ENCODE measurements around the gene LRRC32. TPM values are rescaled to one million over a fixed set of nuclear protein-coding genes. Genes with fewer than 3 reads are reported as not detected.

The LRRC32 gene
- total RNA-seq, 1 experiment from 2014 or later, result 0.15 TPM

DNA sequence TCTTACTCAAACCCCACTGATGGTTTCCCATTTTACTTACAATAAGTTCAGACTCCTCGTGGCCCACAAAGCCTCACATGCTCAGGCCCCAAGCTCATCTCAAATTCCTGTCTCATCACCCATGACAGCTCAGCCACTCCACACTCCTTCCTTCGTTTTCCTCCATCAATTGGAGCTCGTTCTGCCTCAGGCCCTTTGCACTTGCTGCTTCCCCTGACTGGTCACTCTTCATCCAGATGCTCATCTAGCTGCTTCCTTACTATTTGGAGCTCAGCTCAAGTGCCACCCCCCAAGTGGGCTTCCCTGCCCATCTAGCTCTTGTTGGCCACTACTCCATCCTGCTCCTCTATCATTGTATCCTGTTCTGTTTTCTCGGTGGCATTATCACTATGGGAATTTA lies 46.8 kb upstream of the LRRC32 start:
- ATAC-seq, result no peak
- H3K27ac ChIP-seq (ENCODE audit: low read length), result no peak overlapping the region
- ChIA-PET CTCF (interaction anchor here (0.6 kb wide), 1 partner anchor 374 kb away, joined by 3 read pairs; no protein-coding TSS in a partner anchor), POLR2A (no interaction called here)
- H3K9me3 ChIP-seq (ENCODE audit: control insufficient read depth, insufficient read depth, low read depth, low read length), result no peaks in the 10 kb centered on the region
- no peaks in the 10 kb centered on the region; the same call in 1 of the 2 replicates for H3K27me3 ChIP-seq (ENCODE audit: control insufficient read depth, insufficient read depth, low read length)
- H3K36me3 ChIP-seq (ENCODE audit: control insufficient read depth, insufficient read depth, low read length), result no peaks in the 10 kb centered on the region
- in situ Hi-C loops (cut with HindIII; ENCODE audit: low pct_unique_long_range_greater_than_20kb, low sequenced_read_pairs) (no loop called here), intact Hi-C loops (cut with micrococcal nuclease; ENCODE audit: unreplicated experiment) (no loop called here)
- BruUV-seq (replicated peaks), result no TSS peak
- no peak for TF ChIP-seq SIN3A (IDR thresholded peaks at IDR 0.05; ENCODE audit: borderline replicate concordance, insufficient read depth, low read depth, low read length)
- TF ChIP-seq POLR2AphosphoS5 (IDR thresholded peaks at IDR 0.05; ENCODE audit: low read depth, low read length), result no peak
- no peaks in the 10 kb centered on the region for H3K4me1 ChIP-seq (ENCODE audit: control insufficient read depth, insufficient read depth, low read length)
- DNase-seq (ENCODE audit: low read depth, low spot score), result no peak
- H3K4me3 ChIP-seq (ENCODE audit: low read depth in 2 of 2, low read length in 2 of 2), result no peak overlapping the region

DNA sequence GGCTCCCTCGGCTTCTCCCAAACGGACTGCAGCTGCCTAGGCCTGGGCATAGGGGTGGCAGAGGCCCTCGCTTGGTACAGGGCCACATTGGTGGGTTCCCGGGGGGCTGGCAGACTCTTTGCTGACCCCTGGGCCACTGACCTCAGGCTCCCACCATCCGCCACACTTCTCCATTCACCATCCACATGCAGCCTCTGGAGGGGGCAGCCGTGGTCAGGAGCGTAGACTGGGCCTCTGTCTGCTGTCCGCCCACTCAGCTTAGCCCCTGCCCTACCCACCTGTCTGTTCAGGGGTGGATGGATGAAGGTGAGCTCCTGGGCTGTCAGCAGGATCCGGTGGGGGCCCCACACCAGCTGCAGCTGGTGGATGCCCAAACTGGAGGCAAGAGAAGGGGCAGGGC lies 45.7 kb upstream of the LRRC32 start:
- Histone ChIP-seq H3K27me3 (ENCODE audit: control insufficient read depth, insufficient read depth, low read length) (no peaks in the 10 kb centered on the region), H3K4me1 (ENCODE audit: control insufficient read depth, insufficient read depth, low read length) (no peaks in the 10 kb centered on the region), H3K4me3 (ENCODE audit: low read depth in 2 of 2, low read length in 2 of 2) (no peak overlapping the region), H3K9me3 (ENCODE audit: control insufficient read depth, insufficient read depth, low read depth, low read length) (no peaks in the 10 kb centered on the region), H3K36me3 (ENCODE audit: control insufficient read depth, insufficient read depth, low read length) (no peaks in the 10 kb centered on the region), H3K27ac (ENCODE audit: low read length) (no peak overlapping the region)
- ATAC-seq (no peak), DNase-seq (ENCODE audit: low read depth, low spot score) (no peak)
- in situ Hi-C loops (cut with HindIII; ENCODE audit: low pct_unique_long_range_greater_than_20kb, low sequenced_read_pairs) (no loop called here), intact Hi-C loops (cut with micrococcal nuclease; ENCODE audit: unreplicated experiment) (no loop called here)
- no TSS peak for BruUV-seq (replicated peaks)
- POLR2A ChIA-PET, result no interaction called here
- CTCF ChIA-PET, result no interaction called here
- TF ChIP-seq SIN3A (IDR thresholded peaks at IDR 0.05; ENCODE audit: borderline replicate concordance, insufficient read depth, low read depth, low read length), result no peak
- TF ChIP-seq, protein P1, sequence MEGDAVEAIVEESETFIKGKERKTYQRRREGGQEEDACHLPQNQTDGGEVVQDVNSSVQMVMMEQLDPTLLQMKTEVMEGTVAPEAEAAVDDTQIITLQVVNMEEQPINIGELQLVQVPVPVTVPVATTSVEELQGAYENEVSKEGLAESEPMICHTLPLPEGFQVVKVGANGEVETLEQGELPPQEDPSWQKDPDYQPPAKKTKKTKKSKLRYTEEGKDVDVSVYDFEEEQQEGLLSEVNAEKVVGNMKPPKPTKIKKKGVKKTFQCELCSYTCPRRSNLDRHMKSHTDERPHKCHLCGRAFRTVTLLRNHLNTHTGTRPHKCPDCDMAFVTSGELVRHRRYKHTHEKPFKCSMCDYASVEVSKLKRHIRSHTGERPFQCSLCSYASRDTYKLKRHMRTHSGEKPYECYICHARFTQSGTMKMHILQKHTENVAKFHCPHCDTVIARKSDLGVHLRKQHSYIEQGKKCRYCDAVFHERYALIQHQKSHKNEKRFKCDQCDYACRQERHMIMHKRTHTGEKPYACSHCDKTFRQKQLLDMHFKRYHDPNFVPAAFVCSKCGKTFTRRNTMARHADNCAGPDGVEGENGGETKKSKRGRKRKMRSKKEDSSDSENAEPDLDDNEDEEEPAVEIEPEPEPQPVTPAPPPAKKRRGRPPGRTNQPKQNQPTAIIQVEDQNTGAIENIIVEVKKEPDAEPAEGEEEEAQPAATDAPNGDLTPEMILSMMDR (IDR thresholded peaks at IDR 0.05), result no peak
- TF ChIP-seq, protein P2, sequence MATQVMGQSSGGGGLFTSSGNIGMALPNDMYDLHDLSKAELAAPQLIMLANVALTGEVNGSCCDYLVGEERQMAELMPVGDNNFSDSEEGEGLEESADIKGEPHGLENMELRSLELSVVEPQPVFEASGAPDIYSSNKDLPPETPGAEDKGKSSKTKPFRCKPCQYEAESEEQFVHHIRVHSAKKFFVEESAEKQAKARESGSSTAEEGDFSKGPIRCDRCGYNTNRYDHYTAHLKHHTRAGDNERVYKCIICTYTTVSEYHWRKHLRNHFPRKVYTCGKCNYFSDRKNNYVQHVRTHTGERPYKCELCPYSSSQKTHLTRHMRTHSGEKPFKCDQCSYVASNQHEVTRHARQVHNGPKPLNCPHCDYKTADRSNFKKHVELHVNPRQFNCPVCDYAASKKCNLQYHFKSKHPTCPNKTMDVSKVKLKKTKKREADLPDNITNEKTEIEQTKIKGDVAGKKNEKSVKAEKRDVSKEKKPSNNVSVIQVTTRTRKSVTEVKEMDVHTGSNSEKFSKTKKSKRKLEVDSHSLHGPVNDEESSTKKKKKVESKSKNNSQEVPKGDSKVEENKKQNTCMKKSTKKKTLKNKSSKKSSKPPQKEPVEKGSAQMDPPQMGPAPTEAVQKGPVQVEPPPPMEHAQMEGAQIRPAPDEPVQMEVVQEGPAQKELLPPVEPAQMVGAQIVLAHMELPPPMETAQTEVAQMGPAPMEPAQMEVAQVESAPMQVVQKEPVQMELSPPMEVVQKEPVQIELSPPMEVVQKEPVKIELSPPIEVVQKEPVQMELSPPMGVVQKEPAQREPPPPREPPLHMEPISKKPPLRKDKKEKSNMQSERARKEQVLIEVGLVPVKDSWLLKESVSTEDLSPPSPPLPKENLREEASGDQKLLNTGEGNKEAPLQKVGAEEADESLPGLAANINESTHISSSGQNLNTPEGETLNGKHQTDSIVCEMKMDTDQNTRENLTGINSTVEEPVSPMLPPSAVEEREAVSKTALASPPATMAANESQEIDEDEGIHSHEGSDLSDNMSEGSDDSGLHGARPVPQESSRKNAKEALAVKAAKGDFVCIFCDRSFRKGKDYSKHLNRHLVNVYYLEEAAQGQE (IDR thresholded peaks at IDR 0.05; ENCODE audit: insufficient read depth in 1 of 2, low read depth in 2 of 2, low read length in 1 of 2), result no peak
- TF ChIP-seq TCF7L2 (IDR thresholded peaks at IDR 0.05; ENCODE audit: low read depth, low read length), result no peak
- no peak for TF ChIP-seq POLR2AphosphoS5 (IDR thresholded peaks at IDR 0.05; ENCODE audit: low read depth, low read length)

DNA sequence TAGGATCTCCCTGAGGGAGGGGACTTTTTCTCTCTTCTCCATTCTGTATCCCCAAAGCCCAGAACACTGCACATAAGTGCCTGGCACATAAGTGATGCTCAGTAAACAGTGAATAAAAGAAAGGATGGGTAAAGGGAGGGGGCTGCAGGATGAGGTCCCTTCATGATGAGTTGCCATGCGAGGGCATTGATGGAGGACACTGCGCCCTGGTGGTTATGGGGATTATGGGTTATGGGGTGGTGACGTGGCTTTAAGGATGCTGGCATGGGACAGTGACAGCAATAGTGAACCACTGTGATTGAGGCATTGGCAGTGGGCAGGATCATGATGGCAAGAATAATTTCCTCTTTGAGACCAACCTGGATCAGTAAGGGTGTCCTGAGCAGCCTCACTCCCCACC lies 43.9 kb upstream of the LRRC32 start:
- no TSS peak for BruUV-seq (replicated peaks)
- no peak; the same call in 1 of the 2 replicates for ATAC-seq
- CTCF ChIA-PET, result interaction anchor here (0.9 kb wide), 1 partner anchor 8 kb away, joined by 7 read pairs; no protein-coding TSS in a partner anchor

More for the DNA sequence above, 43.9 kb upstream of the LRRC32 start:
- TF ChIP-seq TCF7L2 (IDR thresholded peaks at IDR 0.05; ENCODE audit: low read depth, low read length) (no peak), SIN3A (IDR thresholded peaks at IDR 0.05; ENCODE audit: borderline replicate concordance, insufficient read depth, low read depth, low read length) (no peak), POLR2AphosphoS5 (IDR thresholded peaks at IDR 0.05; ENCODE audit: low read depth, low read length) (no peak)
- TF ChIP-seq, protein P2 (IDR thresholded peaks at IDR 0.05; ENCODE audit: insufficient read depth in 1 of 2, low read depth in 2 of 2, low read length in 1 of 2), result no peak
- TF ChIP-seq, protein P1 (IDR thresholded peaks at IDR 0.05), result no peak
- POLR2A ChIA-PET, result no interaction called here
- no peaks in the 10 kb centered on the region for H3K4me1 ChIP-seq (ENCODE audit: control insufficient read depth, insufficient read depth, low read length)
- no peaks in the 10 kb centered on the region for H3K36me3 ChIP-seq (ENCODE audit: control insufficient read depth, insufficient read depth, low read length)
- intact Hi-C loops (cut with micrococcal nuclease; ENCODE audit: unreplicated experiment), result no loop called here
- H3K27ac ChIP-seq (ENCODE audit: low read length), result no peak overlapping the region
- DNase-seq (ENCODE audit: low read depth, low spot score), result no peak
- H3K4me3 ChIP-seq (ENCODE audit: low read depth in 2 of 2, low read length in 2 of 2), result no peak overlapping the region
- no peaks in the 10 kb centered on the region for H3K27me3 ChIP-seq (ENCODE audit: control insufficient read depth, insufficient read depth, low read length)
- in situ Hi-C loops (cut with HindIII; ENCODE audit: low pct_unique_long_range_greater_than_20kb, low sequenced_read_pairs), result no loop called here
- no peaks in the 10 kb centered on the region for H3K9me3 ChIP-seq (ENCODE audit: control insufficient read depth, insufficient read depth, low read depth, low read length)

Measured in Panc1 (cell line).